ENCODE results near the gene NFATC1. TPM values are rescaled to one million over a fixed set of nuclear protein-coding genes. Genes with fewer than 3 reads are reported as not detected.

NFATC1 gene
- polyA plus RNA-seq, 2 donors = 1.3 to 1.9 TPM

- Histone ChIP-seq H3K27me3 (ENCODE audit: control insufficient read depth in 1 of 2, insufficient read depth in 2 of 2, low read length in 2 of 2) (no peaks in the 10 kb centered on the region), H3K9me3 (ENCODE audit: control insufficient read depth in 2 of 2, insufficient read depth in 1 of 2, low read depth in 1 of 2, low read length in 1 of 2) (no peaks in the 10 kb centered on the region), H3K27ac (ENCODE audit: low read depth in 2 of 2, low read length in 1 of 2) (no peak overlapping the region), H3K36me3 (ENCODE audit: control insufficient read depth in 2 of 2, insufficient read depth in 2 of 2, low read length in 1 of 2) (no peaks in the 10 kb centered on the region), H3K4me3 (ENCODE audit: low read depth in 1 of 2, low read length in 2 of 2) (no peak overlapping the region), H3K4me1 (ENCODE audit: control insufficient read depth in 2 of 2, insufficient read depth in 2 of 2, low read length in 1 of 2) (peaks cover 3 to 7% of the 10 kb centered on the region in 2 donors)
- WGBS, 2 donors = 82 to 85% methylated on average over 43 to 44 of the region's 44 CpGs
Observed at GRCh38 chr18:79526468-79527460, 131.0 kb downstream of the NFATC1 start.

- WGBS, 2 donors = 91 to 92% methylated on average over 16 of the region's 16 CpGs
- H3K27me3 ChIP-seq (ENCODE audit: control insufficient read depth in 1 of 2, insufficient read depth in 2 of 2, low read length in 2 of 2) = no peaks in the 10 kb centered on the region
- no peaks in the 10 kb centered on the region for H3K9me3 ChIP-seq (ENCODE audit: control insufficient read depth in 2 of 2, insufficient read depth in 1 of 2, low read depth in 1 of 2, low read length in 1 of 2)
- H3K27ac ChIP-seq (ENCODE audit: low read depth in 2 of 2, low read length in 1 of 2) = no peak overlapping the region
- H3K4me3 ChIP-seq (ENCODE audit: low read depth in 1 of 2, low read length in 2 of 2) = no peak overlapping the region
- no peaks in the 10 kb centered on the region for H3K36me3 ChIP-seq (ENCODE audit: control insufficient read depth in 2 of 2, insufficient read depth in 2 of 2, low read length in 1 of 2)
- H3K4me1 ChIP-seq (ENCODE audit: control insufficient read depth in 2 of 2, insufficient read depth in 2 of 2, low read length in 1 of 2) = peaks cover 3 to 7% of the 10 kb centered on the region in 2 donors
Observed at GRCh38 chr18:79527656-79528315, 132.1 kb downstream of the NFATC1 start.

- H3K27me3 ChIP-seq (ENCODE audit: control insufficient read depth in 1 of 2, insufficient read depth in 2 of 2, low read length in 2 of 2) = no peaks in the 10 kb centered on the region
- no peak overlapping the region for H3K4me3 ChIP-seq (ENCODE audit: low read depth in 1 of 2, low read length in 2 of 2)
- H3K9me3 ChIP-seq (ENCODE audit: control insufficient read depth in 2 of 2, insufficient read depth in 1 of 2, low read depth in 1 of 2, low read length in 1 of 2) = no peaks in the 10 kb centered on the region
- no peak overlapping the region for H3K27ac ChIP-seq (ENCODE audit: low read depth in 2 of 2, low read length in 1 of 2)
- 89 to 90% methylated on average over 17 of the region's 17 CpGs for WGBS, 2 donors
- H3K36me3 ChIP-seq (ENCODE audit: control insufficient read depth in 2 of 2, insufficient read depth in 2 of 2, low read length in 1 of 2) = no peaks in the 10 kb centered on the region
- peaks cover 3 to 7% of the 10 kb centered on the region in 2 donors for H3K4me1 ChIP-seq (ENCODE audit: control insufficient read depth in 2 of 2, insufficient read depth in 2 of 2, low read length in 1 of 2)
Observed at GRCh38 chr18:79528316-79528695, 132.6 kb downstream of the NFATC1 start.

- Histone ChIP-seq H3K4me1 (ENCODE audit: control insufficient read depth in 2 of 2, insufficient read depth in 2 of 2, low read length in 1 of 2) (peaks cover 3 to 7% of the 10 kb centered on the region in 2 donors), H3K36me3 (ENCODE audit: control insufficient read depth in 2 of 2, insufficient read depth in 2 of 2, low read length in 1 of 2) (no peaks in the 10 kb centered on the region), H3K4me3 (ENCODE audit: low read depth in 1 of 2, low read length in 2 of 2) (no peak overlapping the region), H3K27ac (ENCODE audit: low read depth in 2 of 2, low read length in 1 of 2) (no peak overlapping the region), H3K27me3 (ENCODE audit: control insufficient read depth in 1 of 2, insufficient read depth in 2 of 2, low read length in 2 of 2) (no peaks in the 10 kb centered on the region), H3K9me3 (ENCODE audit: control insufficient read depth in 2 of 2, insufficient read depth in 1 of 2, low read depth in 1 of 2, low read length in 1 of 2) (no peaks in the 10 kb centered on the region)
- WGBS, 2 donors = 59 to 66% methylated on average over 26 of the region's 26 CpGs
Observed at GRCh38 chr18:79528846-79529245, 133.1 kb downstream of the NFATC1 start.

- Histone ChIP-seq H3K4me1 (ENCODE audit: control insufficient read depth in 2 of 2, insufficient read depth in 2 of 2, low read length in 1 of 2) (peaks cover 3 to 7% of the 10 kb centered on the region in 2 donors), H3K27ac (ENCODE audit: low read depth in 2 of 2, low read length in 1 of 2) (no peak overlapping the region), H3K9me3 (ENCODE audit: control insufficient read depth in 2 of 2, insufficient read depth in 1 of 2, low read depth in 1 of 2, low read length in 1 of 2) (no peaks in the 10 kb centered on the region), H3K36me3 (ENCODE audit: control insufficient read depth in 2 of 2, insufficient read depth in 2 of 2, low read length in 1 of 2) (no peaks in the 10 kb centered on the region), H3K4me3 (ENCODE audit: low read depth in 1 of 2, low read length in 2 of 2) (no peak overlapping the region), H3K27me3 (ENCODE audit: control insufficient read depth in 1 of 2, insufficient read depth in 2 of 2, low read length in 2 of 2) (peaks cover 0 to 2% of the 10 kb centered on the region in 2 donors)
- 88 to 89% methylated on average over 20 of the region's 20 CpGs for WGBS, 2 donors
Observed at GRCh38 chr18:79529296-79529695, 133.6 kb downstream of the NFATC1 start.

GRCh38 chr18:79529991-79530390 is 134.3 kb downstream of the NFATC1 start:
- Histone ChIP-seq H3K27me3 (ENCODE audit: control insufficient read depth in 1 of 2, insufficient read depth in 2 of 2, low read length in 2 of 2) (peaks cover 0 to 4% of the 10 kb centered on the region in 2 donors), H3K9me3 (ENCODE audit: control insufficient read depth in 2 of 2, insufficient read depth in 1 of 2, low read depth in 1 of 2, low read length in 1 of 2) (no peaks in the 10 kb centered on the region)
- WGBS, 2 donors = 92 to 93% methylated on average over 24 of the region's 24 CpGs

GRCh38 chr18:79530821-79531220 is 135.1 kb downstream of the NFATC1 start:
- Histone ChIP-seq H3K27ac (ENCODE audit: low read depth in 2 of 2, low read length in 1 of 2) (no peak overlapping the region), H3K27me3 (ENCODE audit: control insufficient read depth in 1 of 2, insufficient read depth in 2 of 2, low read length in 2 of 2) (peaks cover 0 to 4% of the 10 kb centered on the region in 2 donors), H3K4me1 (ENCODE audit: control insufficient read depth in 2 of 2, insufficient read depth in 2 of 2, low read length in 1 of 2) (peaks cover under 1 to 3% of the 10 kb centered on the region in 2 donors), H3K9me3 (ENCODE audit: control insufficient read depth in 2 of 2, insufficient read depth in 1 of 2, low read depth in 1 of 2, low read length in 1 of 2) (no peaks in the 10 kb centered on the region), H3K36me3 (ENCODE audit: control insufficient read depth in 2 of 2, insufficient read depth in 2 of 2, low read length in 1 of 2) (no peaks in the 10 kb centered on the region), H3K4me3 (ENCODE audit: low read depth in 1 of 2, low read length in 2 of 2) (no peak overlapping the region)
- WGBS, 2 donors = 89 to 94% methylated on average over 18 of the region's 18 CpGs

More at GRCh38 chr18:79529991-79530390, 134.3 kb downstream of the NFATC1 start:
- no peak overlapping the region for H3K4me3 ChIP-seq (ENCODE audit: low read depth in 1 of 2, low read length in 2 of 2)
- H3K4me1 ChIP-seq (ENCODE audit: control insufficient read depth in 2 of 2, insufficient read depth in 2 of 2, low read length in 1 of 2) = peaks cover 3 to 7% of the 10 kb centered on the region in 2 donors
- H3K27ac ChIP-seq (ENCODE audit: low read depth in 2 of 2, low read length in 1 of 2) = no peak overlapping the region
- no peaks in the 10 kb centered on the region for H3K36me3 ChIP-seq (ENCODE audit: control insufficient read depth in 2 of 2, insufficient read depth in 2 of 2, low read length in 1 of 2)

GRCh38 chr18:79531386-79531785 is 135.7 kb downstream of the NFATC1 start:
- WGBS, 2 donors = 71 to 86% methylated on average over 20 of the region's 20 CpGs
- Histone ChIP-seq H3K9me3 (ENCODE audit: control insufficient read depth in 2 of 2, insufficient read depth in 1 of 2, low read depth in 1 of 2, low read length in 1 of 2) (no peaks in the 10 kb centered on the region), H3K4me3 (ENCODE audit: low read depth in 1 of 2, low read length in 2 of 2) (no peak overlapping the region), H3K36me3 (ENCODE audit: control insufficient read depth in 2 of 2, insufficient read depth in 2 of 2, low read length in 1 of 2) (no peaks in the 10 kb centered on the region), H3K27ac (ENCODE audit: low read depth in 2 of 2, low read length in 1 of 2) (no peak overlapping the region), H3K27me3 (ENCODE audit: control insufficient read depth in 1 of 2, insufficient read depth in 2 of 2, low read length in 2 of 2) (peaks cover 0 to 4% of the 10 kb centered on the region in 2 donors), H3K4me1 (ENCODE audit: control insufficient read depth in 2 of 2, insufficient read depth in 2 of 2, low read length in 1 of 2) (peaks cover 0 to under 1% of the 10 kb centered on the region in 2 donors)

GRCh38 chr18:79531926-79532312 is 136.2 kb downstream of the NFATC1 start:
- Histone ChIP-seq H3K36me3 (ENCODE audit: control insufficient read depth in 2 of 2, insufficient read depth in 2 of 2, low read length in 1 of 2) (no peaks in the 10 kb centered on the region), H3K27me3 (ENCODE audit: control insufficient read depth in 1 of 2, insufficient read depth in 2 of 2, low read length in 2 of 2) (peaks cover 0 to 4% of the 10 kb centered on the region in 2 donors), H3K4me3 (ENCODE audit: low read depth in 1 of 2, low read length in 2 of 2) (no peak overlapping the region), H3K9me3 (ENCODE audit: control insufficient read depth in 2 of 2, insufficient read depth in 1 of 2, low read depth in 1 of 2, low read length in 1 of 2) (no peaks in the 10 kb centered on the region), H3K27ac (ENCODE audit: low read depth in 2 of 2, low read length in 1 of 2) (no peak overlapping the region), H3K4me1 (ENCODE audit: control insufficient read depth in 2 of 2, insufficient read depth in 2 of 2, low read length in 1 of 2) (no peaks in the 10 kb centered on the region)
- 41 to 61% methylated on average over 13 to 17 of the region's 18 CpGs for WGBS, 2 donors
